GM19238 (cell line): ENCODE measurements around the gene SDCCAG8.

Experiments used
- DNase-seq: peaks from one replicate; pipeline ENCODE4 v3.0.0; 2011; ENCODE audit warnings: low spot score; ENCODE audit not compliant: insufficient read length

SDCCAG8 gene

GRCh38 chr1:243482141-243483022, 226.5 kb downstream of the SDCCAG8 start:
- no peak for DNase-seq

GRCh38 chr1:243483071-243483771, 227.4 kb downstream of the SDCCAG8 start:
- DNase-seq, result no peak

- no peak for DNase-seq
Measured at GRCh38 chr1:243483952-243484351, 228.1 kb downstream of the SDCCAG8 start.

- no peak for DNase-seq
Measured at GRCh38 chr1:243487036-243487648, 231.3 kb downstream of the SDCCAG8 start.

GRCh38 chr1:243487649-243488227, 231.9 kb downstream of the SDCCAG8 start:
- DNase-seq, result no peak

GRCh38 chr1:243488459-243489157, 232.8 kb downstream of the SDCCAG8 start:
- DNase-seq, result no peak

GRCh38 chr1:243489158-243489527, 233.3 kb downstream of the SDCCAG8 start:
- no peak for DNase-seq

- DNase-seq, result no peak
Measured at GRCh38 chr1:243489681-243490546, 234.1 kb downstream of the SDCCAG8 start.

GRCh38 chr1:243490748-243491686, 235.2 kb downstream of the SDCCAG8 start:
- DNase-seq, result no peak

- no peak for DNase-seq
Measured at GRCh38 chr1:243493156-243494129, 237.6 kb downstream of the SDCCAG8 start.

GRCh38 chr1:243494741-243495431, 239.0 kb downstream of the SDCCAG8 start:
- no peak for DNase-seq

- DNase-seq, result no peak
Measured at GRCh38 chr1:243495442-243496186, 239.8 kb downstream of the SDCCAG8 start.

GRCh38 chr1:243496187-243496646, 240.4 kb downstream of the SDCCAG8 start:
- no peak for DNase-seq

- no peak for DNase-seq
Measured at GRCh38 chr1:243496806-243497205, 241.0 kb downstream of the SDCCAG8 start.

GRCh38 chr1:243497939-243498681, 242.3 kb downstream of the SDCCAG8 start:
- DNase-seq, result no peak

GRCh38 chr1:243499248-243499647, 243.4 kb downstream of the SDCCAG8 start:
- no peak for DNase-seq
